Urinary bladder (tissue), 4 donors: ENCODE measurements around the gene DUSP18. TPM values are rescaled to one million over a fixed set of nuclear protein-coding genes. Genes with fewer than 3 reads are reported as not detected.

Experiments used
- DNase-seq: peaks from one replicate; pipeline ENCODE4 v3.0.0-alpha.2; 2015; ENCODE audit errors: extremely low spot score
- H3K27ac ChIP-seq: one replicate; pipeline ENCODE4 v1.5.1; 2013; ENCODE audit warnings: low read depth, mild to moderate bottlenecking, moderate library complexity
- H3K36me3 ChIP-seq: one replicate; pipeline ENCODE4 v1.6.1; 2013; ENCODE audit warnings: mild to moderate bottlenecking, moderate library complexity; ENCODE audit not compliant: insufficient read depth
- H3K4me1 ChIP-seq: one replicate; pipeline ENCODE4 v1.6.1; 2013; ENCODE audit warnings: mild to moderate bottlenecking, moderate library complexity; ENCODE audit not compliant: insufficient read depth
- H3K4me3 ChIP-seq: one replicate; pipeline ENCODE4 v1.5.1; 2013; ENCODE audit warnings: low read depth, low read length
- WGBS: extraction: QIAGEN DNeasy Blood & Tissue Kit; methylation state at CpG from one replicate; pipeline ENCODE4 v1.1.7; 2013; 5-methylcytosine and 5-hydroxymethylcytosine counted together
- polyA plus RNA-seq: library from polyadenylated mRNA; stranded (reverse); fragments of 200-250 nt; gene quantifications from one replicate; pipeline ENCODE4 v1.2.3, GENCODE V29; 2013
- total RNA-seq: library from RNA; depleted of rRNA; stranded (reverse); fragments of >200 nt; gene quantifications from one replicate; pipeline ENCODE4 v1.2.3, GENCODE V29; 2014
- donor health status: healthy with polysubstance abuse.
- donor health status: healthy.

Gene DUSP18
- total and polyA plus RNA-seq, 2 donors = 4.1 to 8.6 TPM

DNA sequence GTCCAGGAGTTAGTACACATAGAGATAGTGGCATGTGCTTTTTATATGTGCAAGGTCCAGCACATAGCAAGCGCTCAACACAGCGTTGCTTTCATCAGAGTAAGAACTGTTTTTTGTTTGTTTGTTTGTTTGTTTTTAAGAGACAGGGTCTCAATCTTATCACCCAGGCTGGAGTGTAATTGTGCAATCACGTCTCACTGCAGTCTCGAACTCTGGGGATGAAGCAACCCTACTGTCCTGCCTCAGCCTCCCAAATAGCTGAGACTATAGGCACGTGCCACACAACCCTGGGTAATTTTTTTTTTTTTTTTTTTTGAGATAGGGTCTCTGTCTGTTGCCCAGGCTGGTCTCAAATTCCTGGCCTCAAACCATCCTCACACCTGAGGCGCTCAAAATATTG is 49.9 kb downstream of the DUSP18 start:
- H3K36me3 ChIP-seq = no peaks in the 10 kb centered on the region
- no peak overlapping the region for H3K4me3 ChIP-seq
- no peak for DNase-seq
- WGBS = 93% methylated on average over 6 of the region's 6 CpGs
- H3K4me1 ChIP-seq = no peaks in the 10 kb centered on the region
- H3K27ac ChIP-seq = no peak overlapping the region

DNA sequence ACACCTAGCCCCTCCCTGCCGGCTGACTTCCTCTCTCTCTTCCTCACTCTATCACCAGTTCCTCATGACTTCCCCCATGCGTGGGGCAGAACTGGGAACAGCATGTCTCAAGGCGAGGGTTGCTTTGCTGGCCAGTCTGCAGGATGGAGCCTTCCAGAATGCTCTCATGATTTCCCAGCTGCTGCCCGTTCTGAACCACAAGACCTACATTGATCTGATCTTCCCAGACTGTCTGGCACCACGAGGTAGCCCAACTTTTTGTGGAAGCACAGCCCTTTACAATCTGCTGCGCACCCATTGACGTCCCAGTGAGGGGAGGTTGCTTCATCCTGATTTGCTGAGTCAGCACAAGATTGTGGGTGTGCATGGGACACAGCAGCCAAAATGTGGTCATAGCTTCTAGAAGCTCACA is 52.1 kb downstream of the DUSP18 start:
- 84% methylated on average over 7 of the region's 7 CpGs for WGBS
- Histone ChIP-seq H3K4me3 (no peak overlapping the region), H3K27ac (no peak overlapping the region), H3K36me3 (no peaks in the 10 kb centered on the region), H3K4me1 (no peaks in the 10 kb centered on the region)
- DNase-seq = no peak

DNA sequence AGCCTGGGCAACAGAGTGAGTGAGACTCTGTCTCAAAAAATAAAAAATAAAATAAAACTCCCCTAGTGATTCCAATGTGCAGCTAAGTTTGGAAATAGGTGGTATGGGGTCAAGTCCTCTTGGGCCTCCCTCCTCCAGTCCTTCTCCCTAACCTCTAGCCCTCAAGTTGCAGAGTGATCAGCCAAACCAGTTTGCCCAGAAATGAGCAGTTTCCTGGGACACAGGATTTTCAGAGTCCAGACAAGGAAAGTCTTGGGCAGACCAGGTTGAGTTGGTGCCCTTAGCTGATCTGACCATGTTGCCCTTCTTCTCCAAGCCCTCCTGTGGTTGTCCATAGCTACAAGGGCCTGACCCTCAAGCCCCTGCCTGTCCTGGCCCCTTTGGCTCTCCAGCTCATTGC is 52.8 kb downstream of the DUSP18 start:
- H3K4me3 ChIP-seq = no peak overlapping the region
- H3K36me3 ChIP-seq = no peaks in the 10 kb centered on the region
- no peaks in the 10 kb centered on the region for H3K4me1 ChIP-seq
- no peak overlapping the region for H3K27ac ChIP-seq
- no peak for DNase-seq

DNA sequence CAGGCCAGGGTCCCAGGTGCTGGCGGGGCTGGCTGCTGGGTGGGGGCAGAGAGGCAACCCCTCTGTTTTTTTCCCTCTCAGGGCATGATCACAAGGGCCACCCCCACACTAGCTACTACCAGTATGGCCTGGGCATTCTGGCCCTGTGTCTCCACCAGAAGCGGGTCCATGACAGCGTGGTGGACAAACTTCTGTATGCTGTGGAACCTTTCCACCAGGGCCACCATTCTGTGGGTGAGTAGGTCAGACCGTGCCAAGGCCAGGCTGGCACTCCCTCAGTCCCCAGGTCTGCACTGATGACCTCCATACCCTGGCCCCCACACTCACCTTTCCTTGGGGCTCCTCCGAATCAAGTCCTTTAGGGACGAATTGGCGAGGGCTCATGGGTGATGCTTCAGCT is 53.4 kb downstream of the DUSP18 start:
- H3K36me3 ChIP-seq = no peaks in the 10 kb centered on the region
- H3K27ac ChIP-seq = no peak overlapping the region
- no peak overlapping the region for H3K4me3 ChIP-seq
- no peaks in the 10 kb centered on the region for H3K4me1 ChIP-seq
- 97% methylated on average over 7 of the region's 7 CpGs for WGBS
- no peak for DNase-seq

DNA sequence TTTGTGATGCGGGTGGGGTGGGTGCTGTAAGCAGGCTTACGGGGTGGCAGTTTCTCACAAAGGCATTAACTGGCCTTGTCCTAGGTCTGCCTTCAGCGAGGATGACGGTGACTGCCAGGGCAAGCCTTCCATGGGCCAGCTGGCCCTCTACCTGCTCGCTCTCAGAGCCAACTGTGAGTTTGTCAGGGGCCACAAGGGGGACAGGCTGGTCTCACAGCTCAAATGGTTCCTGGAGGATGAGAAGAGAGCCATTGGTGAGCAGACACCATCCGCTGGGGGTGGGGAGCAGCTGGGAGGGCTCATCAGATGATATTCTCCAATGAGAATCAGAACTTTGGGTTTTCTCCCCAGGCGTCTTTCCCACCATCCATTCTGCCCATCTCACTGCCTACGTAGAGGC is 54.9 kb downstream of the DUSP18 start:
- H3K36me3 ChIP-seq = no peaks in the 10 kb centered on the region
- no peak overlapping the region for H3K27ac ChIP-seq
- no peaks in the 10 kb centered on the region for H3K4me1 ChIP-seq
- H3K4me3 ChIP-seq = no peak overlapping the region
- WGBS = 95% methylated on average over 8 of the region's 8 CpGs
- no peak for DNase-seq

Other genes starting within 250 kb of the DUSP18 start
- gene MTFP1, start 242.1 kb downstream of the DUSP18 start, total RNA-seq = 2.1 TPM
- 7.7 TPM for gene MTFP1, start 242.1 kb downstream of the DUSP18 start, polyA plus RNA-seq
- not detected for gene SEC14L3, start 195.9 kb downstream of the DUSP18 start, total RNA-seq
- not detected for gene SEC14L3, start 195.9 kb downstream of the DUSP18 start, polyA plus RNA-seq
- 0.32 TPM for gene SEC14L4, start 162.2 kb downstream of the DUSP18 start, total RNA-seq
- 0.05 TPM for gene SEC14L4, start 162.2 kb downstream of the DUSP18 start, polyA plus RNA-seq
- gene SEC14L6, start 121.1 kb downstream of the DUSP18 start, total RNA-seq = 1.2 TPM
- gene SEC14L6, start 121.1 kb downstream of the DUSP18 start, polyA plus RNA-seq = 0.11 TPM
- gene GAL3ST1, start 93.2 kb downstream of the DUSP18 start, total RNA-seq = 0.63 TPM
- gene GAL3ST1, start 93.2 kb downstream of the DUSP18 start, polyA plus RNA-seq = 2.7 TPM
- gene PES1, start 76.0 kb downstream of the DUSP18 start, total RNA-seq = 29.1 TPM
- 49.1 TPM for gene PES1, start 76.0 kb downstream of the DUSP18 start, polyA plus RNA-seq
- 7.9 TPM for gene TCN2, start 60.7 kb downstream of the DUSP18 start, total RNA-seq
- gene TCN2, start 60.7 kb downstream of the DUSP18 start, polyA plus RNA-seq = 21.2 TPM
- gene SLC35E4, start 32.1 kb downstream of the DUSP18 start, total RNA-seq = 1.6 TPM
- gene SLC35E4, start 32.1 kb downstream of the DUSP18 start, polyA plus RNA-seq = 5.3 TPM
- gene OSBP2, start 27.0 kb upstream of the DUSP18 start, total RNA-seq = 5.2 TPM
- gene OSBP2, start 27.0 kb upstream of the DUSP18 start, polyA plus RNA-seq = 1.5 TPM